GM19397 (cell line): Measurements from ENCODE around the gene HAGH.

ENCODE experiments used
- ATAC-seq: cut with Tn5 transposase; IDR thresholded peaks from one replicate; pipeline ENCODE4 v1.9.1; 2021; ENCODE audit warnings: mild to moderate bottlenecking, moderate library complexity; ENCODE audit not compliant: unreplicated experiment

HAGH gene

GRCh38 chr16:1775846-1776671 is 50.6 kb downstream of the HAGH start:
- no peak for ATAC-seq

- ATAC-seq = no peak
Measured at GRCh38 chr16:1775006-1775845, 51.4 kb downstream of the HAGH start.

- no peak for ATAC-seq
Measured at GRCh38 chr16:1774448-1774780, 52.2 kb downstream of the HAGH start.

GRCh38 chr16:1773703-1774447 is 52.8 kb downstream of the HAGH start:
- no peak for ATAC-seq

GRCh38 chr16:1772908-1773702 is 53.5 kb downstream of the HAGH start, which contains the start of gene MRPS34:
MRPS34 (minus strand) TSS chr16:1773134; CDS start chr16:1773119, 15 bp downstream.
- peak; percentile 47 for ATAC-seq

GRCh38 chr16:1772362-1772907 is 54.2 kb downstream of the HAGH start, which contains the start of gene EME2:
EME2 (plus strand) TSS chr16:1772810; CDS start chr16:1773228, 418 bp downstream.
- ATAC-seq = peak; percentile 3

- no peak for ATAC-seq
Measured at GRCh38 chr16:1771864-1772361, 54.7 kb downstream of the HAGH start.

- peak; percentile 26 for ATAC-seq
Measured at GRCh38 chr16:1771188-1771863, 55.3 kb downstream of the HAGH start, which contains the start of gene NME3. NME3 (minus strand) TSS chr16:1771543; CDS start chr16:1771534, 9 bp downstream.

GRCh38 chr16:1770328-1771187 is 56.1 kb downstream of the HAGH start:
- no peak for ATAC-seq

GRCh38 chr16:1769402-1770300 is 57.0 kb downstream of the HAGH start:
- no peak for ATAC-seq

GRCh38 chr16:1768767-1769401 is 57.7 kb downstream of the HAGH start:
- ATAC-seq = no peak

GRCh38 chr16:1768061-1768766 is 58.4 kb downstream of the HAGH start:
- no peak for ATAC-seq

GRCh38 chr16:1767116-1767994 is 59.3 kb downstream of the HAGH start:
- no peak for ATAC-seq

- ATAC-seq = no peak
Measured at GRCh38 chr16:1766701-1767100, 59.9 kb downstream of the HAGH start.

GRCh38 chr16:1766231-1766630 is 60.4 kb downstream of the HAGH start:
- ATAC-seq = no peak
